ENCODE measurements around the gene ACAP2. TPM values are rescaled to one million over a fixed set of nuclear protein-coding genes. Genes with fewer than 3 reads are reported as not detected.

Gene ACAP2
- total RNA-seq, 6 experiments from 2014 or later, result 37.7 to 47.1 (median 45.2) TPM

DNA sequence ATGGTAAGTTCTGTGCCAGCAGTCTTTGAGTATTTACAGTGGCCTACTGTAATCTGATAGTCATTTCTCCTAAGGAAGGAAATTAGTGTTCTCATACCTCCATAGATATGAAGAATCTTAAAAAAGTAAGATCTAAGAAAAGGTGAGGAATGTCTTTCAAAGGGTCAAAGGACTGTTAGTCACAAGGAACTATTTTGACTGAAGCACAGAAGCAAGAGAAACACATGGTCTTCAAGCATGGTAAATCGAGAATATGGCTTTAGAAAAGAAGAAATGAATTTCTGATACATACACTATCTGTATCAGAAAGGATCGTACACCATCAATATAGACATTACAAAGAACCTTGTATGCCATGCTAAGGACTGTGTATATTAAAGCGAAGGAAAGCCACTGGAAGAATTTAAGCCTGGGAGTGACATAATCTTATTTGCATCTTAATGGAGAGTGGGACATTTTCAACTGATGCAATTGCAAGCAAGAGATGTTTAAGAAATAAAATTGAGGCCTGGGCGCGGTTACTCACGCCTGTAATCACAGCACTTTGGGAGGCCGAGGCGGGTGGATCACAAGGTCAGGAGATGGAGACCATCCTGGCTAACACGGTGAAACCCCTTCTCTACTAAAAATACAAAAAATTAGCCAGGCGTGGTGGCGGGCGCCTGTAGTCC is 5.5 kb upstream of the ACAP2 start:
- peaks cover 31% of the 10 kb centered on the region for H3K4me1 Mint-ChIP-seq (ENCODE audit: low read depth)
- H3K27me3 Mint-ChIP-seq (ENCODE audit: insufficient read depth), result no peaks in the 10 kb centered on the region
- H3K27ac Mint-ChIP-seq, result no peak overlapping the region
- no peaks in the 10 kb centered on the region for H3K9me3 Mint-ChIP-seq
- no peaks in the 10 kb centered on the region for H3K36me3 Mint-ChIP-seq (ENCODE audit: low read depth)
- no peak for DNase-seq
- no peak for TF ChIP-seq CTCF (IDR thresholded peaks at IDR 0.05)
- no peak overlapping the region for H3K4me3 Mint-ChIP-seq

GRCh38 chr3:195447201-195447600 is 4.4 kb upstream of the ACAP2 start:
- peaks cover 35% of the 10 kb centered on the region for H3K4me1 Mint-ChIP-seq (ENCODE audit: low read depth)
- no peak overlapping the region for H3K4me3 Mint-ChIP-seq
- TF ChIP-seq CTCF (IDR thresholded peaks at IDR 0.05), result no peak
- no peak overlapping the region for H3K27ac Mint-ChIP-seq
- H3K36me3 Mint-ChIP-seq (ENCODE audit: low read depth), result no peaks in the 10 kb centered on the region
- no peak for DNase-seq
- H3K27me3 Mint-ChIP-seq (ENCODE audit: insufficient read depth), result no peaks in the 10 kb centered on the region
- H3K9me3 Mint-ChIP-seq, result no peaks in the 10 kb centered on the region

DNA sequence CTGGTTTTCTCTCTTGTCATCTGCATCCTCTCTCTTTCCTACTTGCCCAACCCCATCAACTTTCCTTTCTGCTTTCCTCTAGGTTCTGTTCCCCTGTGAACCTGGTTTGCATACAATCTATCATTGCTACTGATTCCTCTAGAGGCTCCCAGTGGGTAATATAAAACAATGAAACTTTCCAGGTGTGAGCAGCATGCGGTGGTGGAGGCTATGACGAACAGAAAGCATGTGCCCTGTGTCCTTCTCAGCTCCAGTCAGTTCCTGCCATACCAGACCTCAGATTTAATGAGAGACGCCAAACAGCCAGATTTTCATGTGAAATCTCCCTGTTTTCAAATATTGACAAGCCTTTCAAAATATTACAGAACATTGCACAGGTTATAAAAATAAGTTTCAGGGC is 3.5 kb upstream of the ACAP2 start:
- no peaks in the 10 kb centered on the region for H3K36me3 Mint-ChIP-seq (ENCODE audit: low read depth)
- DNase-seq, result no peak
- TF ChIP-seq CTCF (IDR thresholded peaks at IDR 0.05), result no peak
- H3K4me1 Mint-ChIP-seq (ENCODE audit: low read depth), result peaks cover 30% of the 10 kb centered on the region
- no peak overlapping the region; the same call in 1 of the 2 replicates for H3K4me3 Mint-ChIP-seq
- H3K27ac Mint-ChIP-seq, result no peak overlapping the region
- no peaks in the 10 kb centered on the region for H3K27me3 Mint-ChIP-seq (ENCODE audit: insufficient read depth)
- no peaks in the 10 kb centered on the region for H3K9me3 Mint-ChIP-seq

GRCh38 chr3:195445885-195446284 is 3.1 kb upstream of the ACAP2 start:
- Mint-ChIP-seq H3K9me3 (no peaks in the 10 kb centered on the region), H3K27me3 (ENCODE audit: insufficient read depth) (no peaks in the 10 kb centered on the region), H3K4me3 (no peak overlapping the region), H3K36me3 (ENCODE audit: low read depth) (no peaks in the 10 kb centered on the region), H3K27ac (no peak overlapping the region), H3K4me1 (ENCODE audit: low read depth) (peaks cover 30% of the 10 kb centered on the region)
- DNase-seq, result no peak
- no peak for TF ChIP-seq CTCF (IDR thresholded peaks at IDR 0.05)

DNA sequence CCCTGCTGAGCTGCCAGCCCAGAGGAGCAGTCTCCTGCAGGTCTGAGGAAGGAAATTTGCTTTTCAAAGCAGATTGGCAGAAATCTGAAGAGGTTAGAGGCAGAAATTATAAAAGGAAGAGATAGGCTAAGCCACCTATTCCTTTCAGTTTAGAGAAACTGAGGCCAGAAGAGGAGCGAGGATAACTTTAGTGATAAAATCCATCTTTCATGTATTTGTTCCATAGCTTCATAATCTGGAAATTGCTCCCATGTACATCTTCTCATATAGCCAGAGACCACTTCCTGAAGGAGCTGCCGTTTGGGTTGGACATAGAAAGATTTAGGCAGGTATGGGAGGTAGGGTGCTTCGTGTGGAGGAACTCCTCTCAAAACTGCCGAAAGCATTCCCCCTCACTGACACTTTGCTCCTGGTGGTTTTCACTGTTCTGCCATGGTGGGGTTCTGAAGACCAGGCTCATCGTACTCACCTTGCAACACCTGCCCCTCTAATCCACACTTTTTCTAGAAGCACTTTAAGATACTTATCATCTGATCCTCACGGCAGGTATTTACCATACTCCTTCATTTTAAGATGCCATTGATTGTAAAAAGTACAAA is 670 bp upstream of the ACAP2 start:
- TF ChIP-seq CTCF (IDR thresholded peaks at IDR 0.05), result no peak
- Mint-ChIP-seq H3K27me3 (ENCODE audit: insufficient read depth) (no peaks in the 10 kb centered on the region), H3K4me3 (peak overlapping the region; percentile 85), H3K4me1 (ENCODE audit: low read depth) (peaks cover 34% of the 10 kb centered on the region), H3K9me3 (no peaks in the 10 kb centered on the region), H3K27ac (peak overlapping the region; percentile 70), H3K36me3 (ENCODE audit: low read depth) (no peaks in the 10 kb centered on the region)
- no peak for DNase-seq

Data from HFFc6 (cell line).